BLaER1 (cell line): ENCODE measurements around the gene AMER3.

Experiments used
- H3K27ac ChIP-seq: shearing (Covaris generic); formaldehyde crosslinking; 2 replicates; pipeline ENCODE4 v1.8.1; 2022
- H3K27me3 ChIP-seq: shearing (Covaris generic); formaldehyde crosslinking; 2 replicates; pipeline ENCODE4 v1.8.1; 2022
- H3K36me3 ChIP-seq: shearing (Covaris generic); formaldehyde crosslinking; 2 replicates; pipeline ENCODE4 v1.8.1; 2022
- H3K4me1 ChIP-seq: shearing (Covaris generic); formaldehyde crosslinking; 2 replicates; pipeline ENCODE4 v1.8.1; 2022
- H3K4me2 ChIP-seq: shearing (Covaris generic); formaldehyde crosslinking; 2 replicates; pipeline ENCODE4 v1.8.1; 2022
- H3K4me3 ChIP-seq: shearing (Covaris generic); formaldehyde crosslinking; 2 replicates; pipeline ENCODE4 v1.8.1; 2022
- H3K9ac ChIP-seq: shearing (Covaris generic); formaldehyde crosslinking; 2 replicates; pipeline ENCODE4 v1.8.1; 2022
- H3K9me3 ChIP-seq: shearing (Covaris generic); formaldehyde crosslinking; 2 replicates; pipeline ENCODE4 v1.8.1; 2022
- H4K20me1 ChIP-seq: shearing (Covaris generic); formaldehyde crosslinking; 2 replicates; pipeline ENCODE4 v1.8.1; 2022
- Cebpa-rat ChIP-seq: shearing (Covaris generic); IDR thresholded peaks from 2 replicates; pipeline ENCODE4 v1.8.1; 2022

AMER3 gene

DNA sequence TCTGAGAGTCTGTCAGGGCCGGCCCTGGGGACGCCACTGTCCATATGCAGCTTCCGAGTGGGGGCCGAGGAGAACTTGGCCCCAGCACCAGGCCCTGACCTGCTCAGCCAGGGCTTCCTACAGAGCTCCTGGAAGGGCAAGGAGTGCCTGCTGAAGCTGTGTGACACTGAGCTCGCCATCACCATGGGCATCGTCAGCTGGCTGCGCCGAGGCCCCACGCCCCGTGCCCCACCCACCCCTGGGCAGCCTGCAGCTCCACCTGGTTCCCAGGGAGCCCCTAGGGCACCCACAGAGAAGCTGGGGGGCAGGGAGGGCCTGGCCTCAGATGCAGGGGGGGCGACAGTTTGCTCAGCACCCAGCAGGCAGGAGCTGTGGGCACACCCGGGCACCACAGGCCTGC is 8.1 kb downstream of the AMER3 start:
- Histone ChIP-seq H3K9ac (no peak overlapping the region), H3K27me3 (peaks cover 6% of the 10 kb centered on the region; the same call in 1 of the 2 replicates), H3K4me3 (no peak overlapping the region), H3K4me1 (no peaks in the 10 kb centered on the region), H3K27ac (no peak overlapping the region), H3K9me3 (no peaks in the 10 kb centered on the region), H3K4me2 (no peak overlapping the region), H4K20me1 (no peaks in the 10 kb centered on the region; the same call in 1 of the 2 replicates), H3K36me3 (no peaks in the 10 kb centered on the region)
- no peak for TF ChIP-seq Cebpa-rat

DNA sequence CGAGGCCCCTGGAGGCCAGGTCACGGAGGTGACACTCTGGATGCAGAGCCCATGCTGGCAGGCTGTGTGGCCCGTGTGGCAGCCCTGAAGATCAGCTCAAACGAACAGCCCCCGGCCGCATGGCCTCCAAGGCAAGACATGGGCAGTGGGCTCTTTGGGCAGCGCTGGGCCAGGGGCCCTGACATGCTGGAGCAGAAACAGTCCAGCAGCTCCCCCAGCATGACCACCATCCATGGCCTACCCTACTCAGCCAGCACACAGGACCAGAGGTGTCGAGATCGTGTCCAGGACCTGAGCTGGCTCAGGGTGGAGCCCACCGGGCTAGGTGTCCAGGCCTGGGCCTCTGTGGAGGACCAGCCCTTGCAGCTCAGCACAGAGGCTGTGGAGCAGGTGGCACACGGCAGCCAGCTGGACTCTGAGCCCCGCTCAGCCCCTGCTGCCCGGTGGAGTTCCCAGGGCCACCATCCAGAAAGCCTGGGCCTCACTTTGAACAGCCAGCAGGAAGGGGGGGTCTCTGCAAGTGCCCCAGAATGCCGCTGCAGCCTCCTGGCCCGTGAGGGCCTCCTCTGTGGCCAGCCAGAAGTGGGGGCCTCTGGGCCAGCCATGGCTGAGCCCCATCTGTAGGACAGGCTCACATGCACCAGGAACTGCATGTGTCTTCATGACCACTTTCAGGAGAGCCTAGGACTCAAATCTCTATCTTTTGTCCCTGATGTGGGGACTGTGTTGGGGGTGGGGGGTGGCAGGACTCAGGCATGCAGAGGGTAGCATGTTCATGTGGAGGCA is 8.9 kb downstream of the AMER3 start:
- no peaks in the 10 kb centered on the region for H3K9me3 ChIP-seq
- no peak for TF ChIP-seq Cebpa-rat
- H3K27me3 ChIP-seq, result no peaks in the 10 kb centered on the region
- H4K20me1 ChIP-seq, result no peaks in the 10 kb centered on the region; the same call in 1 of the 2 replicates
- no peak overlapping the region for H3K4me3 ChIP-seq
- no peak overlapping the region for H3K4me2 ChIP-seq
- no peak overlapping the region for H3K27ac ChIP-seq
- no peaks in the 10 kb centered on the region for H3K36me3 ChIP-seq
- H3K4me1 ChIP-seq, result no peaks in the 10 kb centered on the region
- H3K9ac ChIP-seq, result no peak overlapping the region

DNA sequence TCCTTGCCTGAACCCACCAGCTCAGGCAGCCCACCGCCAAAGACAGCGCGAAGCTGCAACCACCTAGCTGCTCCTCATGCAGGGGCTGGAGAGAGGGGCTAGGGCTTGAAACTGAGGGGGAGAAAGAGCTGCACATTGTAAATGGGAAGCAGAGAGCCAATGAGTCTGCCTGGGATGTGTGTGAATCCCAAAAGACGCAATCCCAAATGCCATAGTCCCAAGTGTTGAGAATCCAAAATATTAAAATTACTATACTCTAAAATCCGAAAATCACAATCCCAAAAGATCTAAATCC is 9.4 kb downstream of the AMER3 start:
- H3K27me3 ChIP-seq, result no peaks in the 10 kb centered on the region
- no peaks in the 10 kb centered on the region for H3K36me3 ChIP-seq
- TF ChIP-seq Cebpa-rat, result no peak

DNA sequence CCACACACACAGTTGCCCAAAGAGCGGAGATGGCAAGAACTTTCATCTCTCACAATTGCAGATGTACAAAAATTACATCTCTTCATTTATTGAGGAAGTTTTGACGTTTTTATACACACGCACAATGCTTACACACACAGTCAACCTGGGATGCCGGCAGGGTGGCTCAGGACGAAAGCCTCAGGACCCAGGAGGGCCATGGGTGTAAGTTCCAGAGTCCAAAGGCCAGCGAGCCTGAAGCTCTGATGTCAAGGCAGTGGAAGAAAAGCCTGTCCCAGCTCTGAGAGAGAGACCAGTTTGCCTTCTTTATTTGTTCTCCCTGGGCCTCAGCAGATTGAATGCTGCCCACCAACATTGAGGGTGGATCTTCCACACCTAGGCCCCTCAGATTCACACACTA is 10.1 kb downstream of the AMER3 start:
- Histone ChIP-seq H3K36me3 (no peaks in the 10 kb centered on the region), H3K4me3 (no peak overlapping the region), H3K9me3 (no peaks in the 10 kb centered on the region), H3K9ac (no peak overlapping the region), H3K4me1 (no peaks in the 10 kb centered on the region), H3K27ac (no peak overlapping the region), H3K4me2 (no peak overlapping the region), H4K20me1 (no peaks in the 10 kb centered on the region; the same call in 1 of the 2 replicates), H3K27me3 (no peaks in the 10 kb centered on the region)
- no peak for TF ChIP-seq Cebpa-rat

More for the DNA sequence above, 9.4 kb downstream of the AMER3 start:
- H3K4me1 ChIP-seq, result no peaks in the 10 kb centered on the region
- H3K4me2 ChIP-seq, result no peak overlapping the region
- H4K20me1 ChIP-seq, result no peaks in the 10 kb centered on the region; the same call in 1 of the 2 replicates
- no peaks in the 10 kb centered on the region for H3K9me3 ChIP-seq
- no peak overlapping the region for H3K9ac ChIP-seq
- H3K4me3 ChIP-seq, result no peak overlapping the region
- no peak overlapping the region for H3K27ac ChIP-seq

DNA sequence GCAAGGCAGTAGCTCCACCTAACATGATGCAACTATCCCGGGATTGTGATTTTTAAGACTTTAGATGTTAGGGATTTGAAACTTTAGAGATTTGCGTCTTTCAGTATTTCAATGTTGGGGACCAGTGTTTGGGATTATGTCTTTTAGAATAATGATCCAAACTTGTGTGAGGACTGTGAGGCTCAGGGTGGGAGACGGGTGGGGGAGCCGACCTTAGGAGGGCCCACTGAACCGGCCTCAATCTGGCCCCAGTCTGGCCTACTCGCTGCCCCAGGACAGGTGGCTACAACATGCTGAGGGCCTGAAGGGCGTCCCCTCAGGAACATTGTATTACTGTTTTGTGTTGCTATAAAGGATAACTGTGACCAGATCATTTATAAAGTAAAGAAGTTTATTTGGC is 10.7 kb downstream of the AMER3 start:
- Histone ChIP-seq H3K27me3 (no peaks in the 10 kb centered on the region), H3K9ac (no peak overlapping the region), H3K4me1 (no peaks in the 10 kb centered on the region), H3K4me3 (no peak overlapping the region), H3K36me3 (no peaks in the 10 kb centered on the region), H3K27ac (no peak overlapping the region), H4K20me1 (no peaks in the 10 kb centered on the region; the same call in 1 of the 2 replicates), H3K9me3 (no peaks in the 10 kb centered on the region), H3K4me2 (no peak overlapping the region)
- TF ChIP-seq Cebpa-rat, result no peak

DNA sequence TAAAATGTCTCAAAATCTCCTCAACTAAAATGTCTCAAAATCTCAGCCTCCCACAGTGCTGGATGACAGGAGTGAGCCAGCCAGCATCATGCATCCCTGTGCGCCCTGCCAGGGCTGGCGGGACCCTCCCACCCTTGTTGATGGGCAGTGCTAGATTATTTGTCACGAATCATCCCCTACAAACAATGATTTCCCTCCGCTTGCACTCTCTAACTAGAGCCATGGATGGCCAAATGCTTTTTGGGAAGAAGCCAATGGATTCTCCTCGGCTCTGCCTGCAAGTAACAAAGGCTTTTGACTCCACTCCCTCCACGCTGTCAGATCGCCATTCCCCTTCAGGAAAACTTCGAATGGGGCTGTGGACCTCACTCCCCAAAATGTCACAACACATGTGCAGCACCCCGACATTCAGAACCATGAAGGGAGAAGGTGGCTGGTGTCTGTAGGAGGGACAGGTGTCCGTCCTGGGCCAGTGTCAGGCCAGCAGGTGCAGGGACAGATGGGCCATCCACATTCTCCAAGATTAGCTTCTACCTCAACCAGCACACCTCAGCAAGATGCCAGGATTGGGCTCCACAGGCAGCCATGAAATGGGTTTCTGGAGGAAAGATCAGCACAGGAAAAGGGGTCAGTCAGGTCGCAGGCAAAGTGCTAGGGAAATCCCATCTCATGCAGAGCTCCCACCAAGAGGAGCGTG is 11.5 kb downstream of the AMER3 start:
- Histone ChIP-seq H3K4me1 (no peaks in the 10 kb centered on the region), H3K27ac (no peak overlapping the region), H4K20me1 (no peaks in the 10 kb centered on the region; the same call in 1 of the 2 replicates), H3K4me2 (no peak overlapping the region), H3K4me3 (no peak overlapping the region), H3K9me3 (no peaks in the 10 kb centered on the region), H3K9ac (no peak overlapping the region), H3K36me3 (no peaks in the 10 kb centered on the region), H3K27me3 (no peaks in the 10 kb centered on the region)
- no peak for TF ChIP-seq Cebpa-rat

DNA sequence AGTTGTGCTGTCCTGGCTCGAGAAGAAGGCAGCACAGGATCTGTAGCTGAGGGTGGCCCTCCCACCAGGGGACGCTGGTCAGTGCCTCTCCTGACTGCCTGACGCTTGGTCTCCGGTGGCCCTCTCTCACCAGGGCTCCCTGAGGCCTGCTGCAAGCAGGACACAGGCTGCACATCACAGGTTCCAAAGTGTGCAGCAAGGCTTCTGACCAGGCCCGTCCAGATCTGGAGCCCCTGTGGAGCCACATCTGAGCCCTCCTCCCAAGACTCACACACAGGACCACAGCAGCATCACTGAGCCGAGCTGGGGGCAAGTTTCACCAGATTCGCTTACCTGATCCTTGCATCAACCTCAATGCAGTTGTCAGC is 12.1 kb downstream of the AMER3 start:
- no peak overlapping the region for H3K9ac ChIP-seq

DNA sequence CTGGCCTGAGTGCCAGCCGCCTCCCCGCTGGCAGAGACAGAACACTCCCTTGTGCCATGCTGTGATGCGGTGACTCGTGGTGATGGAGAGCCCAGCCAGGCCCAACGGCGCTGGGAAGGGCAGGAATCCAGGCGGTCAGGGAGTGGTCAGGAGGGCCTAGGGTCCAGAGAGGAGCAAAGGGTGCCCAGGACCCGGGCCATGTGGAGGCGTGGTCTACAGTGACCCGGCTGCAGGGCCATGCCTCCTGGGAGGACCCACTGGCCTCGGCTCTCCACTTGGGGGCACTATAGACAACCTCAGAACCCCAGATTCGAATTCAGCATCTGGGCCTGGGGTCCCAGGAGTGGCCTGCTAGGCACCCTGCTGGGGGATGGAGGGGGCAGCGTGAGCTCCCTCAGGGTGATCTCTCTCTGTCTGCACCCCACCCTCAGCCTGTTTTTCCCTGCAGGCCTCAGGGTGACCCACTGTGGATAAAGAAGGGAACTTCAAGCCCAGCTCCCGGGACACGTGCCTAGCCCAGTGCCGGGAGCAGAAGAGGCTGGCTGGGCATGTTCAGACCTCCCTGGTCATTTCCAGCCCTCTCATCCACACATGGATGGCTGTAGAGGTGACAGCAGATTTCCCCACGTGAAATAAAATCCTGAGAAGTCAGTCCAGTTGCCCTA is 13.0 kb downstream of the AMER3 start:
- Histone ChIP-seq H3K27ac (no peak overlapping the region), H3K4me1 (no peaks in the 10 kb centered on the region)
- TF ChIP-seq Cebpa-rat, result no peak

More for the DNA sequence above, 12.1 kb downstream of the AMER3 start:
- no peaks in the 10 kb centered on the region for H3K4me1 ChIP-seq
- H3K27ac ChIP-seq, result no peak overlapping the region
- H3K4me2 ChIP-seq, result no peak overlapping the region
- H3K36me3 ChIP-seq, result no peaks in the 10 kb centered on the region
- H3K9me3 ChIP-seq, result no peaks in the 10 kb centered on the region
- TF ChIP-seq Cebpa-rat, result no peak
- H4K20me1 ChIP-seq, result no peaks in the 10 kb centered on the region; the same call in 1 of the 2 replicates
- H3K27me3 ChIP-seq, result no peaks in the 10 kb centered on the region
- no peak overlapping the region for H3K4me3 ChIP-seq

DNA sequence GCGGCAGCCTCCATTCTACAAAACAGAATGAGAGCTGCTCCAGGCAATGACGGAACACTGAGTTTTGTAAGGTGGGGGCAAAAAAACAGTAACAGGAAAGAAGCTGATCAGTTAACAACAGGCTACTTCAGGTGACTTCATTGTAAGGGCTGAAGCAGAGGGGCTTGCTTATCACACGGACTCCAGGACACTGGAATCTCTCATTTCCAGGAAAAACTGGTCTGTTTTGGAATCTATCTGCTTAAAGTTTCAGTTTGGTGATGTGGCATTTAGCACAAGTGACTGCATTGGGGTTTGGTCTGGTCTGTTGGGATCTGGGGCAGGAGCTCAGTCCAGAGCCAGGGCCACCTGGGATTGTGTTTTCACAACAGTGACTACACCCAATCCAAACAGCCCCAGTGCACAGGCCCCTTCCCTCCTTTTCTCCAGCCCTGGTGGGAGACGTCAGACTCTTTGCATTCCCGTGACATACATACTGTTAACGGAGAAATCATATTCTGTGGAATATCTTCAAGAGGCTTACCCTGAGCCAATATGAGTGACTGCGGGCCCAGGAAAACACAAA is 14.1 kb downstream of the AMER3 start:
- H4K20me1 ChIP-seq, result no peaks in the 10 kb centered on the region

More for the DNA sequence above, 13.0 kb downstream of the AMER3 start:
- Histone ChIP-seq H3K9ac (no peak overlapping the region), H3K36me3 (no peaks in the 10 kb centered on the region), H3K4me2 (no peak overlapping the region), H3K4me3 (no peak overlapping the region), H3K27me3 (no peaks in the 10 kb centered on the region), H3K9me3 (no peaks in the 10 kb centered on the region), H4K20me1 (no peaks in the 10 kb centered on the region)

DNA sequence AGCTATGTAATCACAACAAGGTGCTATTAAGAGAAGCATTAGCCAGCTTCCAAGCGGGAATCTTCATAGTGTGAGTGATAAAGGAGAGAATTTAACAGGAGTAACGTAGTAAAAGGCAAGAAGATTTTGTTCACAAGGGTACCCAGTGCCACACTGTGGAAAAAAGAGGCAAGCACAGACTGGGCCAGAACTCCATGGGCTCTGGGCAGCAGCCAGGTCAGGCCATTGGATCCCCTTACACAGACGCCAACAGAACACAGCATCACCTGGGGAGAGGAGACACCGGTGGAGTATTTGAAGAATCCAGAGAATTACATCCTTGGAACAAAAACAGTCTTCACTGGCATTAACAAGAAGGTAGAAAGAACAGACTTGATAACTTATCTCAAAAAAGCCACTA is 21.2 kb downstream of the AMER3 start:
- H3K9me3 ChIP-seq, result no peaks in the 10 kb centered on the region
- TF ChIP-seq Cebpa-rat, result no peak
- H3K27ac ChIP-seq, result no peak overlapping the region
- H3K4me3 ChIP-seq, result no peak overlapping the region
- no peak overlapping the region for H3K9ac ChIP-seq
- no peaks in the 10 kb centered on the region for H3K27me3 ChIP-seq
- no peaks in the 10 kb centered on the region for H3K4me1 ChIP-seq
- H3K4me2 ChIP-seq, result no peak overlapping the region
- H4K20me1 ChIP-seq, result no peaks in the 10 kb centered on the region
- H3K36me3 ChIP-seq, result no peaks in the 10 kb centered on the region

More for the DNA sequence above, 14.1 kb downstream of the AMER3 start:
- no peak overlapping the region for H3K9ac ChIP-seq
- H3K4me1 ChIP-seq, result no peaks in the 10 kb centered on the region
- no peak overlapping the region for H3K4me3 ChIP-seq
- no peak for TF ChIP-seq Cebpa-rat
- no peak overlapping the region for H3K4me2 ChIP-seq
- no peak overlapping the region for H3K27ac ChIP-seq
- no peaks in the 10 kb centered on the region for H3K27me3 ChIP-seq
- no peaks in the 10 kb centered on the region for H3K36me3 ChIP-seq
- no peaks in the 10 kb centered on the region for H3K9me3 ChIP-seq
